Tibial nerve (tissue), 3 donors: ENCODE measurements around the gene ELOVL6.

Source experiments
- CTCF ChIP-seq, 5 experiments: fragments of 200-600 bp in 3 of 5; fragments of 450-650 bp in 2 of 5; sonication (generic) in 3 of 5; IDR thresholded peaks; one replicate each; pipeline ENCODE4 v1.5.1; 2016 to 2019; ENCODE audit warnings: antibody characterized with exemption in 5 of 5, mild to moderate bottlenecking in 3 of 5, moderate library complexity in 2 of 5
- POLR2A ChIP-seq, 2 donors: fragments of 450-650 bp; IDR thresholded peaks; one replicate each; pipeline ENCODE4 v1.6.1; 2017; ENCODE audit warnings: antibody characterized with exemption in 2 of 2, mild to moderate bottlenecking in 2 of 2, moderate library complexity in 2 of 2

- TF ChIP-seq CTCF (IDR thresholded peaks at IDR 0.05): no peak
- TF ChIP-seq POLR2A (IDR thresholded peaks at IDR 0.05): no peak
Observed at GRCh38 chr4:110064934-110065333, 133.5 kb downstream of the ELOVL6 start.
